ENCODE data around the gene VAPA.
A peak's percentile ranks its signal among the peaks of the same experiment; 100 is the strongest.

VAPA gene

GRCh38 chr18:9941103-9941502 lies 27.3 kb downstream of the VAPA start:
- no peak for DNase-seq (ENCODE audit: low read depth)

GRCh38 chr18:9941660-9942059 lies 27.8 kb downstream of the VAPA start:
- DNase-seq (ENCODE audit: low read depth), result no peak

GRCh38 chr18:9943311-9943710 lies 29.5 kb downstream of the VAPA start:
- no peak for DNase-seq (ENCODE audit: low read depth)

GRCh38 chr18:9944805-9945204 lies 31.0 kb downstream of the VAPA start:
- DNase-seq (ENCODE audit: low read depth), result no peak

- DNase-seq (ENCODE audit: low read depth), result no peak
Observed at GRCh38 chr18:9946831-9947230, 33.0 kb downstream of the VAPA start.

GRCh38 chr18:9947248-9947647 lies 33.4 kb downstream of the VAPA start:
- no peak for DNase-seq (ENCODE audit: low read depth)

- DNase-seq (ENCODE audit: low read depth), result no peak
Observed at GRCh38 chr18:9949315-9949714, 35.5 kb downstream of the VAPA start.

GRCh38 chr18:9949861-9950260 lies 36.0 kb downstream of the VAPA start:
- DNase-seq (ENCODE audit: low read depth), result no peak

- no peak for DNase-seq (ENCODE audit: low read depth)
Observed at GRCh38 chr18:9950289-9951016, 36.6 kb downstream of the VAPA start.

- peak; percentile 43 for DNase-seq (ENCODE audit: low read depth)
Observed at GRCh38 chr18:9951022-9951859, 37.4 kb downstream of the VAPA start.

- DNase-seq (ENCODE audit: low read depth), result no peak
Observed at GRCh38 chr18:9952633-9953416, 39.0 kb downstream of the VAPA start.

GRCh38 chr18:9958861-9959399 lies 45.1 kb downstream of the VAPA start:
- DNase-seq (ENCODE audit: low read depth), result no peak

- DNase-seq (ENCODE audit: low read depth), result no peak
Observed at GRCh38 chr18:9959564-9959963, 45.7 kb downstream of the VAPA start.

- DNase-seq (ENCODE audit: low read depth), result no peak
Observed at GRCh38 chr18:9960258-9960904, 46.6 kb downstream of the VAPA start.

GRCh38 chr18:9961041-9961440 lies 47.2 kb downstream of the VAPA start:
- DNase-seq (ENCODE audit: low read depth), result no peak

- DNase-seq (ENCODE audit: low read depth), result no peak
Observed at GRCh38 chr18:9965711-9966624, 52.2 kb downstream of the VAPA start.

GRCh38 chr18:9968081-9968848 lies 54.4 kb downstream of the VAPA start:
- DNase-seq (ENCODE audit: low read depth), result no peak

- DNase-seq (ENCODE audit: low read depth), result no peak
Observed at GRCh38 chr18:9969247-9969646, 55.4 kb downstream of the VAPA start.

GRCh38 chr18:9971313-9971920 lies 57.6 kb downstream of the VAPA start:
- peak; percentile 37 for DNase-seq (ENCODE audit: low read depth)

- no peak for DNase-seq (ENCODE audit: low read depth)
Observed at GRCh38 chr18:9973470-9973869, 59.7 kb downstream of the VAPA start.

Data from non-pigmented ciliary epithelial cell (primary cell).